GM12874 (cell line): ENCODE measurements around the gene MRPL27.

Source experiments
- TF ChIP-seq, protein P1 (sequence below): IDR thresholded peaks from 2 replicates; pipeline ENCODE4 v1.5.1; 2011; ENCODE audit warnings: low read depth, mild to moderate bottlenecking, control low read depth, low read length, moderate library complexity; ENCODE audit not compliant: insufficient read depth

MRPL27 gene

DNA sequence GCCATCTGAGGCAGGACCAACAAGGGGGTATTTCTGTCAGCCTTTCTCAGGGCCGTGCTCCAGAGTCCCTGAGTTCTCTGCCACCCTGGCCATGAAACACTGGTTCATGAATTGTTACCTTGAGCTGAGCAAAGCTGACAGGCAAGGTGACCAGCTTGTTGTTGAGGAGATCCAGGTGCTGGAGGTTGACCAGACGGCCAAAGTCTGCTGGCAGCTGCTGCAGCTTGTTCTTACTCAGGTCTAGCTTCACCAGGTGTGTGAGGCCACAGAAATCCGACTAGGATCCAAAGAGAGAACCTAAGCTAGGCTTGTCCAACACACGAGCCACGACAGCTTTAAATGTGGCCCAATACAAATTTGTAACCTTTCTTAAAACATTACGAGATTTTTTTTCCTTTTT is 19.6 kb upstream of the MRPL27 start:
- TF ChIP-seq, protein P1, sequence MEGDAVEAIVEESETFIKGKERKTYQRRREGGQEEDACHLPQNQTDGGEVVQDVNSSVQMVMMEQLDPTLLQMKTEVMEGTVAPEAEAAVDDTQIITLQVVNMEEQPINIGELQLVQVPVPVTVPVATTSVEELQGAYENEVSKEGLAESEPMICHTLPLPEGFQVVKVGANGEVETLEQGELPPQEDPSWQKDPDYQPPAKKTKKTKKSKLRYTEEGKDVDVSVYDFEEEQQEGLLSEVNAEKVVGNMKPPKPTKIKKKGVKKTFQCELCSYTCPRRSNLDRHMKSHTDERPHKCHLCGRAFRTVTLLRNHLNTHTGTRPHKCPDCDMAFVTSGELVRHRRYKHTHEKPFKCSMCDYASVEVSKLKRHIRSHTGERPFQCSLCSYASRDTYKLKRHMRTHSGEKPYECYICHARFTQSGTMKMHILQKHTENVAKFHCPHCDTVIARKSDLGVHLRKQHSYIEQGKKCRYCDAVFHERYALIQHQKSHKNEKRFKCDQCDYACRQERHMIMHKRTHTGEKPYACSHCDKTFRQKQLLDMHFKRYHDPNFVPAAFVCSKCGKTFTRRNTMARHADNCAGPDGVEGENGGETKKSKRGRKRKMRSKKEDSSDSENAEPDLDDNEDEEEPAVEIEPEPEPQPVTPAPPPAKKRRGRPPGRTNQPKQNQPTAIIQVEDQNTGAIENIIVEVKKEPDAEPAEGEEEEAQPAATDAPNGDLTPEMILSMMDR, result no peak

DNA sequence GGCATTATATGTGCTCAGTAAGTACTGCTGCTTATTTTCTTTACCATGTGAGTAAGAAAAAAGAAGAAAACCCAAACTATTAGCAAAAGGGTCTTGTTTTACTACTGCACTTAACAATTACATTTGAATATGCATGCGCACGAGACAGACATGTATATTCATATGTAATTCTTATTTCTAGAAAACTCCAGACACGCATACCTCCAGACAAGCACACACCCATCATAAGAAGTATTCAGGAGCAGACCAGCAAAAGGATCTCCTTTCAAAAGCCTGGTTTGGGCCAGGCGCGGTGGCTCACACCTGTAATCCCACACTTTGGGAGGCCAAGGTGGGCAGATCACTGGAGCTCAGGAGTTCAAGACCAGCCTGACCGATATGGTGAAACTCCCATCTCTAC is 16.6 kb upstream of the MRPL27 start:
- TF ChIP-seq, protein P1, result no peak

DNA sequence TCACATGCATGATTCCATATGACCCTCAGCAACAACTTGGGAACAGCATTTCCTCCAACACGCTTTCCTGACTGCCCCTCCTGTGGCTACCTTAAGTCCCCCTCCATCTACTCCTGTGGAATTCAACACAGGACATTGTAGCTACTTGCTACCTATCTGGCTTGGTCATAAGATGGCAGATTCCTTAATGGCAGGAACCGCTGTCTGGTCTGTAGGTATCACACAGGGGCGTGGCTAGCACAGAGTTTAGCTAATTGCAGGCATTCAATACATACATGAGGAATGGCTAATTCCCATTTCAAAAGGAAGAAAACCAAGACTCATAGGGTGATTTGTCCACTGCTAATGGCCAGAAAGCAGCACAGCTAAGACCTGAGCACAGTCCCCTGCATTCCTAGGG is 15.7 kb upstream of the MRPL27 start:
- TF ChIP-seq, protein P1, result no peak

DNA sequence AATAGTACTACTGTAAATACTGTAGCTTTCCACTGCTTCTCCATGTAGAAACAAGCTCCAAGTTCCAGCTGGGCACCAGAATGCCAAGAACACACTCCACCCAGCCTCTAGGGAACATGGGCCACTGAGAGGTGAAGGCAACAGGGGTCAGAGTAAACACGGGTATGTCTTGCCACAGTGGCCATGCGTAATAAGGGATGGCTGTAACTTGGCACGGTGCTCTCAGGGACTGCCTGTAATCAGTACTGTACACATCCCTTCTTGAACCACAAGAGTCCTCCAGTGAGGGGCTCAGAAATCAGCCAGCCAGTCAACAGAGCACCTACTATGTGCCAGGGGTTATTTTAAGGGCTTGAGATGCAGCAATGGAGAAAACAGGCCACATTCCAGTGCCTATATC is 13.5 kb upstream of the MRPL27 start:
- TF ChIP-seq, protein P1, result no peak

DNA sequence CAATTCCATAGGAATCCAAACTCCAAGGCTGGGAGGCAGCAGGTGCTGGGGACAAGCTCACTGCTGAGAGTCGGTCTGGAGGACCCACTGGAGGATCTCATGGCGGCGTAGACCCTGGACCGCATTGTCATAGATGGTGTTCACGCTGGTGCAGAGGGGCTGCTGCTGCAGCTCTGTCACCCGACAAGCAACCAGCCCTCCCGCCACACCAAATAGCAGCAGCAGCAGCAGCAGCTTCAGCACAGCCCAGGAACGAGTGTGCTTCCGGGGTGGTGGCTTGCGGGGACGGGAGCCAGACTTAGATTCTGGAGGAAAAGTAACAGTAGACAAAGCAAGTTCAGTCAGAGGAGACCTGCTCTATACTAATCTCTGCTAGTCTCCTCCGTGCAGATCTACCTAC is 9.9 kb upstream of the MRPL27 start:
- TF ChIP-seq, protein P1, result no peak

DNA sequence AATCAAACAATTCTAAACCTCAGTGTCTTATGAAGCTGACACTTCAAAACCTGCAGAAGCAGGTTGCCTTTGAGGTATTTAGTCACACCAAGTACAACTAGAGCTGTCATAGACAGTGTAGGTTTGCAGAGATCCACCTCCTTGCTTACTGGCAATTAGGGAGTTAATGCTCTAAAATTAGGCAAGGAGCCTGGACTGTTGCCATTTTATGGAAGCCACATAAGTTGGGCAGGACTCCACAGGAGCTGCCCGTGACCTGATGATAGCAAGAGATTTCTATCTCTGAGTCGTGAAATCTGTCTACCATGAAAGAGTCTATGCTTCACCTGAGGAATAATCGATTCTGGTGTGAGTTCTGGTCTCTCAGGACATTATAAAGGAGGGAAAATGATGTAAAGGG is 8.9 kb upstream of the MRPL27 start:
- TF ChIP-seq, protein P1, result no peak

DNA sequence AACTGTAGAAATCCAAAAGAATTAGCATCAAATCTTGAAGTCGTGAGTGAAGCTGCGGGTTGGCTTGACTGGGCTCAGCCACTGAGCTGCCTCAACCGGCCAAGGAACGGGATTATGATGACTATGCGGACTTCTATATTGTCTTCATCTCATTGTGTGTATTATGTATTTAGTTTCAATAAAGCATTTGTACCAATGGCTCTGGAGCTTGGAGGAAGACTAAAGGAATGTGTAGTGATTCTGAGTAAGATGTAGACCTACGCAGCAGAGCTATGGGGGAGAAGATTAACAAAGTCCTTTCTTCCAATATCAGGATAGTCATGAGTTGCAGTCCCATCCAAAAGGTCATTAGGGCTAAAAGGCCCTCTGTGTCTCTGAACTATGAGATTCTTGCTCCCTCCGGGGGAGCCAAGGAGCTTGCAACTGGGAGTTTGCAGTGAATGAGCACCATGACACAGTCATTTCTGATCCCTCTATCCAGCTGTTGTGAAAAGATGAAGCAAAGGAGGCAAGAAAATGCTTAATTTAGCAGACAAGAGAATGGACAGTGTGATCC is 8.4 kb upstream of the MRPL27 start:
- TF ChIP-seq, protein P1, result no peak
